ENCODE data around the gene P3H4.

P3H4 gene

GRCh38 chr17:41771389-41772206, 40.2 kb downstream of the P3H4 start:
- no peak for ATAC-seq
- TF ChIP-seq ARNTL (CRISPR knock-in tag; IDR thresholded peaks at IDR 0.05; ENCODE audit: borderline replicate concordance, low read depth) (no peak), TOX (CRISPR knock-in tag; IDR thresholded peaks at IDR 0.05; ENCODE audit: borderline replicate concordance) (no peak), CSDC2 (CRISPR knock-in tag; IDR thresholded peaks at IDR 0.05) (no peak), ZFP30 (CRISPR knock-in tag; IDR thresholded peaks at IDR 0.05) (no peak), CREB5 (CRISPR knock-in tag; IDR thresholded peaks at IDR 0.05; ENCODE audit: low read depth) (no peak), ZNF70 (CRISPR knock-in tag; IDR thresholded peaks at IDR 0.05) (no peak), PPARA (CRISPR knock-in tag; IDR thresholded peaks at IDR 0.05; ENCODE audit: borderline replicate concordance) (no peak), ZFP3 (CRISPR knock-in tag; IDR thresholded peaks at IDR 0.05) (no peak), SNAI2 (CRISPR knock-in tag; IDR thresholded peaks at IDR 0.05) (no peak), PATZ1 (CRISPR knock-in tag; IDR thresholded peaks at IDR 0.05; ENCODE audit: borderline replicate concordance) (no peak), ISL1 (CRISPR knock-in tag; IDR thresholded peaks at IDR 0.05) (no peak), POU6F1 (CRISPR knock-in tag; IDR thresholded peaks at IDR 0.05; ENCODE audit: borderline replicate concordance, low read depth) (no peak), RARB (CRISPR knock-in tag; IDR thresholded peaks at IDR 0.05) (no peak)

GRCh38 chr17:41769985-41770384, 41.8 kb downstream of the P3H4 start:
- no peak for ATAC-seq
- TF ChIP-seq ARNTL (CRISPR knock-in tag; IDR thresholded peaks at IDR 0.05; ENCODE audit: borderline replicate concordance, low read depth) (no peak), ZFP3 (CRISPR knock-in tag; IDR thresholded peaks at IDR 0.05) (no peak), PPARA (CRISPR knock-in tag; IDR thresholded peaks at IDR 0.05; ENCODE audit: borderline replicate concordance) (no peak), ESRRG (CRISPR knock-in tag; IDR thresholded peaks at IDR 0.05) (no peak), ZFP30 (CRISPR knock-in tag; IDR thresholded peaks at IDR 0.05) (no peak), CREB5 (CRISPR knock-in tag; IDR thresholded peaks at IDR 0.05; ENCODE audit: low read depth) (no peak), CSRNP3 (CRISPR knock-in tag; IDR thresholded peaks at IDR 0.05) (no peak), ZNF70 (CRISPR knock-in tag; IDR thresholded peaks at IDR 0.05) (no peak), GLIS3 (CRISPR knock-in tag; IDR thresholded peaks at IDR 0.05) (no peak), POU6F1 (CRISPR knock-in tag; IDR thresholded peaks at IDR 0.05; ENCODE audit: borderline replicate concordance, low read depth) (no peak), OSR1 (CRISPR knock-in tag; IDR thresholded peaks at IDR 0.05) (no peak), BACH2 (CRISPR knock-in tag; IDR thresholded peaks at IDR 0.05; ENCODE audit: borderline replicate concordance) (no peak), ZNF8 (CRISPR knock-in tag; IDR thresholded peaks at IDR 0.05) (no peak), ISL1 (CRISPR knock-in tag; IDR thresholded peaks at IDR 0.05) (no peak)

Data from SK-N-SH treated with all-trans-retinoic acid at 6 μM for 48 hours (cell line).